C4-2B (cell line): ENCODE results near the gene MCEE.

Source experiments
- ZFX ChIP-seq: fragments of 450-650 bp; IDR thresholded peaks from 2 replicates; pipeline ENCODE4 v1.6.1; 2017
- TF ChIP-seq, protein P1 (sequence below): fragments of 450-650 bp; conservative IDR thresholded peaks from 2 replicates; pipeline ENCODE4 v1.5.1; 2017; ENCODE audit warnings: mild to moderate bottlenecking

DNA sequence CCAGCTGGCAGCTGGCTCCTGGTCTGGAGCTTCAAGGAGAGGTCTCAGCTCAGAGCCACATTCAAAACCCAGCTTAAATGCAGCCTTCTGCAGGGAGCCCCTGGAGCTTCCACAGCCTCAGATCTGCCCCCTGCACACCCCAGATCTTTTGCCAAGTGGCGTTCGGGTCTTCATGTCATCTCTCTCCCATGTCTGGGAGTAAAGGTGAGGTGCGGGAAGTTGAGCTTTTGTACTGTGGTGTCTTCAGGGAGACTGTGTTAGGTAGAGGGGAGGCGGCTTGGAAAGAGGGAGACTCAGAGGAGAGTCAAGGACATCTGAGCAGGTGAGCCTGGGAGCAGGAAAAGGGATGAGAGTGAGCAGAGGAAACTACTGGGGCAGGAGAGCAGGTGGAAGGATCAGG lies 25.8 kb upstream of the MCEE start:
- TF ChIP-seq, protein P1, sequence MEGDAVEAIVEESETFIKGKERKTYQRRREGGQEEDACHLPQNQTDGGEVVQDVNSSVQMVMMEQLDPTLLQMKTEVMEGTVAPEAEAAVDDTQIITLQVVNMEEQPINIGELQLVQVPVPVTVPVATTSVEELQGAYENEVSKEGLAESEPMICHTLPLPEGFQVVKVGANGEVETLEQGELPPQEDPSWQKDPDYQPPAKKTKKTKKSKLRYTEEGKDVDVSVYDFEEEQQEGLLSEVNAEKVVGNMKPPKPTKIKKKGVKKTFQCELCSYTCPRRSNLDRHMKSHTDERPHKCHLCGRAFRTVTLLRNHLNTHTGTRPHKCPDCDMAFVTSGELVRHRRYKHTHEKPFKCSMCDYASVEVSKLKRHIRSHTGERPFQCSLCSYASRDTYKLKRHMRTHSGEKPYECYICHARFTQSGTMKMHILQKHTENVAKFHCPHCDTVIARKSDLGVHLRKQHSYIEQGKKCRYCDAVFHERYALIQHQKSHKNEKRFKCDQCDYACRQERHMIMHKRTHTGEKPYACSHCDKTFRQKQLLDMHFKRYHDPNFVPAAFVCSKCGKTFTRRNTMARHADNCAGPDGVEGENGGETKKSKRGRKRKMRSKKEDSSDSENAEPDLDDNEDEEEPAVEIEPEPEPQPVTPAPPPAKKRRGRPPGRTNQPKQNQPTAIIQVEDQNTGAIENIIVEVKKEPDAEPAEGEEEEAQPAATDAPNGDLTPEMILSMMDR = no peak
- TF ChIP-seq ZFX = no peak
